ENCODE data around the gene EHD1.

GRCh38 chr11:64803846-64804345 is 74.5 kb downstream of the EHD1 start:
- TF ChIP-seq, protein P1, sequence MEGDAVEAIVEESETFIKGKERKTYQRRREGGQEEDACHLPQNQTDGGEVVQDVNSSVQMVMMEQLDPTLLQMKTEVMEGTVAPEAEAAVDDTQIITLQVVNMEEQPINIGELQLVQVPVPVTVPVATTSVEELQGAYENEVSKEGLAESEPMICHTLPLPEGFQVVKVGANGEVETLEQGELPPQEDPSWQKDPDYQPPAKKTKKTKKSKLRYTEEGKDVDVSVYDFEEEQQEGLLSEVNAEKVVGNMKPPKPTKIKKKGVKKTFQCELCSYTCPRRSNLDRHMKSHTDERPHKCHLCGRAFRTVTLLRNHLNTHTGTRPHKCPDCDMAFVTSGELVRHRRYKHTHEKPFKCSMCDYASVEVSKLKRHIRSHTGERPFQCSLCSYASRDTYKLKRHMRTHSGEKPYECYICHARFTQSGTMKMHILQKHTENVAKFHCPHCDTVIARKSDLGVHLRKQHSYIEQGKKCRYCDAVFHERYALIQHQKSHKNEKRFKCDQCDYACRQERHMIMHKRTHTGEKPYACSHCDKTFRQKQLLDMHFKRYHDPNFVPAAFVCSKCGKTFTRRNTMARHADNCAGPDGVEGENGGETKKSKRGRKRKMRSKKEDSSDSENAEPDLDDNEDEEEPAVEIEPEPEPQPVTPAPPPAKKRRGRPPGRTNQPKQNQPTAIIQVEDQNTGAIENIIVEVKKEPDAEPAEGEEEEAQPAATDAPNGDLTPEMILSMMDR (IDR thresholded peaks at IDR 0.05; ENCODE audit: low read depth, low read length, poor library complexity, severe bottlenecking) = no peak
- no peak for TF ChIP-seq EZH2phosphoT487 (IDR thresholded peaks at IDR 0.05; ENCODE audit: borderline replicate concordance, low read length)
